Esophagus squamous epithelium (tissue), 4 donors: ENCODE measurements around the gene DARS2.

Experiments
- POLR2A ChIP-seq, 4 donors: fragments of 450-650 bp; IDR thresholded peaks; one replicate each; pipeline ENCODE4 v1.6.1; 2017; ENCODE audit warnings: antibody characterized with exemption in 4 of 4, mild to moderate bottlenecking in 4 of 4, moderate library complexity in 3 of 4
- TF ChIP-seq, protein P1 (sequence below), 6 experiments: fragments of 450-650 bp in 4 of 6; fragments of 200-600 bp in 2 of 6; sonication (generic) in 2 of 6; IDR thresholded peaks; one replicate each; pipeline ENCODE4 v1.5.1; 2016 to 2019; ENCODE audit warnings: antibody characterized with exemption in 6 of 6, mild to moderate bottlenecking in 4 of 6, moderate library complexity in 4 of 6

DNA sequence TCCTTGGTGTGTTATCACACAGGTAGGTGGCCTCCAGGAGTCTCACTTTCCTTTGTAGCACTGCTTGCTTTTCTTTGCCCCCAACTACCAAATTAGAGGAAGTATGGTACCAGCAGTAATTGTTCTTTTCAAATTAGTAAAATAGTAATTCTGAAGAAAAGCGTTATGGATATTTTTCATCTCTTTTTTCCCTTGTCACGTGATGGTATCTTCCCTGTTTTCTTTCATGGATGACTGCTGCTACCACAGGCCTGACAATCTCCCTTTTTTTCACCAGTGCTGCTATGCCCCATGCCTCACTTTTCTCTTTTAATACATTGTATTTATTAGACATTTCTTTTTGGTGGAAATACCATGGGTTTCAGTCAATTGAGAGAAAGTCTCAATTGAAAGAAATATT is 47.0 kb downstream of the DARS2 start:
- TF ChIP-seq, protein P1, sequence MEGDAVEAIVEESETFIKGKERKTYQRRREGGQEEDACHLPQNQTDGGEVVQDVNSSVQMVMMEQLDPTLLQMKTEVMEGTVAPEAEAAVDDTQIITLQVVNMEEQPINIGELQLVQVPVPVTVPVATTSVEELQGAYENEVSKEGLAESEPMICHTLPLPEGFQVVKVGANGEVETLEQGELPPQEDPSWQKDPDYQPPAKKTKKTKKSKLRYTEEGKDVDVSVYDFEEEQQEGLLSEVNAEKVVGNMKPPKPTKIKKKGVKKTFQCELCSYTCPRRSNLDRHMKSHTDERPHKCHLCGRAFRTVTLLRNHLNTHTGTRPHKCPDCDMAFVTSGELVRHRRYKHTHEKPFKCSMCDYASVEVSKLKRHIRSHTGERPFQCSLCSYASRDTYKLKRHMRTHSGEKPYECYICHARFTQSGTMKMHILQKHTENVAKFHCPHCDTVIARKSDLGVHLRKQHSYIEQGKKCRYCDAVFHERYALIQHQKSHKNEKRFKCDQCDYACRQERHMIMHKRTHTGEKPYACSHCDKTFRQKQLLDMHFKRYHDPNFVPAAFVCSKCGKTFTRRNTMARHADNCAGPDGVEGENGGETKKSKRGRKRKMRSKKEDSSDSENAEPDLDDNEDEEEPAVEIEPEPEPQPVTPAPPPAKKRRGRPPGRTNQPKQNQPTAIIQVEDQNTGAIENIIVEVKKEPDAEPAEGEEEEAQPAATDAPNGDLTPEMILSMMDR (IDR thresholded peaks at IDR 0.05), result no peak
- TF ChIP-seq POLR2A (IDR thresholded peaks at IDR 0.05), result no peak
